Immature natural killer cell (primary cell): Measurements from ENCODE around the gene CRK. TPM values are rescaled to one million over a fixed set of nuclear protein-coding genes. Genes with fewer than 3 reads are reported as not detected.

Experiments used
- DNase-seq, 3 donors: peaks; one replicate each; pipeline ENCODE4 v3.0.0; 2022; ENCODE audit warnings: mixed read lengths in 1 of 3
- H3K27ac Mint-ChIP-seq, 6 donors: one replicate each; pipeline ENCODE4 v1.8.0; 2020; ENCODE audit warnings: mixed read lengths in 6 of 6, mild to moderate bottlenecking in 5 of 6, inconsistent platforms in 4 of 6, moderate library complexity in 3 of 6
- H3K27me3 Mint-ChIP-seq, 3 donors: one replicate each; pipeline ENCODE4 v1.8.0; 2020 to 2021; ENCODE audit warnings: low read depth in 3 of 3, mild to moderate bottlenecking in 3 of 3, mixed read lengths in 3 of 3, moderate library complexity in 3 of 3, inconsistent platforms in 1 of 3
- H3K36me3 Mint-ChIP-seq, 3 donors: one replicate each; pipeline ENCODE4 v1.8.0; 2020; ENCODE audit warnings: mixed read lengths in 3 of 3, inconsistent platforms in 2 of 3, mild to moderate bottlenecking in 2 of 3
- H3K4me1 Mint-ChIP-seq, 2 donors: one replicate each; pipeline ENCODE4 v1.8.0; 2020; ENCODE audit warnings: inconsistent platforms in 2 of 2, mild to moderate bottlenecking in 2 of 2, mixed read lengths in 2 of 2, moderate library complexity in 1 of 2
- H3K4me3 Mint-ChIP-seq, 5 donors: one replicate each; pipeline ENCODE4 v1.8.0; 2020; ENCODE audit warnings: mild to moderate bottlenecking in 5 of 5, mixed read lengths in 5 of 5, inconsistent platforms in 3 of 5, moderate library complexity in 3 of 5
- H3K9me3 Mint-ChIP-seq, 6 donors: one replicate each; pipeline ENCODE4 v1.8.0; 2020; ENCODE audit warnings: mild to moderate bottlenecking in 6 of 6, mixed read lengths in 6 of 6, inconsistent platforms in 4 of 6, moderate library complexity in 3 of 6
- polyA plus RNA-seq, 3 donors: library from polyadenylated mRNA; unstranded; fragments of 300-500 nt; fragmentation: Illumina TruSeq; gene quantifications; one replicate each; pipeline ENCODE4 v1.2.3, GENCODE V29; 2021

Gene CRK
- polyA plus RNA-seq, 3 donors from 2014 or later, result 10.9 to 20.6 (median 11.1) TPM

GRCh38 chr17:1492249-1493206, 36.5 kb upstream of the CRK start, which contains the start of gene MYO1C:
TSS of gene MYO1C (minus strand) at chr17:1492686. CDS start at chr17:1492487, 199 bp downstream.
- Mint-ChIP-seq H3K9me3 (no peaks in the 10 kb centered on the region), H3K27me3 (peaks cover 12 to 23% (median 16%) of the 10 kb centered on the region in 3 donors), H3K36me3 (peaks cover 0 to 4% (median 0%) of the 10 kb centered on the region in 3 donors), H3K27ac (peak within 1 kb of the TSS in 2 of 6 donors; percentile 28 to 37), H3K4me1 (peaks cover 12 to 20% of the 10 kb centered on the region in 2 donors), H3K4me3 (peak within 1 kb of the TSS; percentile 68 to 83 (median 77))
- no peak for DNase-seq

GRCh38 chr17:1491443-1492248, 35.6 kb upstream of the CRK start:
- no peaks in the 10 kb centered on the region for H3K9me3 Mint-ChIP-seq
- peak; percentile 45 to 50 (median 50) for DNase-seq
- no peaks in the 10 kb centered on the region for H3K36me3 Mint-ChIP-seq
- H3K27ac Mint-ChIP-seq, result peak overlapping the region in 1 of 6 donors; percentile 28
- H3K4me1 Mint-ChIP-seq, result peaks cover 19 to 25% of the 10 kb centered on the region in 2 donors
- H3K4me3 Mint-ChIP-seq, result peak overlapping the region; percentile 68 to 83 (median 77)
- peaks cover 16 to 27% (median 21%) of the 10 kb centered on the region in 3 donors for H3K27me3 Mint-ChIP-seq

GRCh38 chr17:1490643-1491442, 34.8 kb upstream of the CRK start:
- Mint-ChIP-seq H3K27me3 (peaks cover 16 to 28% (median 24%) of the 10 kb centered on the region in 3 donors), H3K9me3 (no peaks in the 10 kb centered on the region), H3K4me1 (peaks cover 20 to 27% of the 10 kb centered on the region in 2 donors), H3K36me3 (no peaks in the 10 kb centered on the region), H3K4me3 (peak overlapping the region; percentile 60 to 77 (median 71)), H3K27ac (peak overlapping the region in 1 of 6 donors; percentile 75)
- DNase-seq, result peak; percentile 35 to 42 (median 40)

GRCh38 chr17:1488826-1489270, 32.8 kb upstream of the CRK start:
- H3K4me3 Mint-ChIP-seq, result peak overlapping the region; percentile 61 to 81 (median 76)
- no peak for DNase-seq
- no peaks in the 10 kb centered on the region for H3K9me3 Mint-ChIP-seq
- peak overlapping the region in 2 of 6 donors; percentile 20 to 21 for H3K27ac Mint-ChIP-seq
- H3K27me3 Mint-ChIP-seq, result peaks cover 23 to 28% (median 25%) of the 10 kb centered on the region in 3 donors
- peaks cover 20 to 31% of the 10 kb centered on the region in 2 donors for H3K4me1 Mint-ChIP-seq
- no peaks in the 10 kb centered on the region for H3K36me3 Mint-ChIP-seq

- DNase-seq, result peak; percentile 65 to 68 (median 65)
- Mint-ChIP-seq H3K4me3 (peak overlapping the region; percentile 78 to 85 (median 83)), H3K27ac (peak overlapping the region in 1 of 6 donors; percentile 34), H3K27me3 (peaks cover 20 to 29% (median 28%) of the 10 kb centered on the region in 3 donors), H3K9me3 (no peaks in the 10 kb centered on the region), H3K36me3 (no peaks in the 10 kb centered on the region), H3K4me1 (peaks cover 15 to 29% of the 10 kb centered on the region in 2 donors)
Observed at GRCh38 chr17:1487939-1488825, 32.1 kb upstream of the CRK start.

- peaks cover 14 to 28% of the 10 kb centered on the region in 2 donors for H3K4me1 Mint-ChIP-seq
- DNase-seq, result peak; percentile 41 to 47 (median 47)
- H3K27ac Mint-ChIP-seq, result peak overlapping the region in 4 of 6 donors; percentile 53 to 69 (median 66)
- H3K9me3 Mint-ChIP-seq, result no peaks in the 10 kb centered on the region
- peak overlapping the region; percentile 81 to 86 (median 85) for H3K4me3 Mint-ChIP-seq
- peaks cover 21 to 29% (median 22%) of the 10 kb centered on the region in 3 donors for H3K27me3 Mint-ChIP-seq
- no peaks in the 10 kb centered on the region for H3K36me3 Mint-ChIP-seq
Observed at GRCh38 chr17:1486802-1487695, 31.0 kb upstream of the CRK start.

GRCh38 chr17:1485423-1486376, 29.7 kb upstream of the CRK start:
- no peak overlapping the region for H3K27ac Mint-ChIP-seq
- peaks cover 0 to 4% (median 0%) of the 10 kb centered on the region in 3 donors for H3K36me3 Mint-ChIP-seq
- H3K9me3 Mint-ChIP-seq, result no peaks in the 10 kb centered on the region
- peaks cover 18 to 29% (median 28%) of the 10 kb centered on the region in 3 donors for H3K27me3 Mint-ChIP-seq
- H3K4me3 Mint-ChIP-seq, result peak overlapping the region in 4 of 5 donors; percentile 72 to 86 (median 83)
- H3K4me1 Mint-ChIP-seq, result peaks cover 13 to 23% of the 10 kb centered on the region in 2 donors
- DNase-seq, result no peak

GRCh38 chr17:1484676-1485422, 28.8 kb upstream of the CRK start:
- Mint-ChIP-seq H3K4me3 (peak overlapping the region; percentile 70 to 78 (median 75)), H3K27ac (peak overlapping the region in 2 of 6 donors; percentile 67 to 75), H3K36me3 (peaks cover 0 to 4% (median 0%) of the 10 kb centered on the region in 3 donors), H3K9me3 (no peaks in the 10 kb centered on the region), H3K27me3 (peaks cover 18 to 23% (median 21%) of the 10 kb centered on the region in 3 donors), H3K4me1 (peaks cover 8 to 20% of the 10 kb centered on the region in 2 donors)
- no peak for DNase-seq

GRCh38 chr17:1484060-1484535, 28.1 kb upstream of the CRK start:
- DNase-seq, result no peak
- Mint-ChIP-seq H3K4me1 (peaks cover 8 to 20% of the 10 kb centered on the region in 2 donors), H3K27ac (no peak overlapping the region), H3K36me3 (peaks cover 0 to 4% (median 0%) of the 10 kb centered on the region in 3 donors), H3K4me3 (peak overlapping the region; percentile 17 to 72 (median 63)), H3K9me3 (no peaks in the 10 kb centered on the region), H3K27me3 (peaks cover 14 to 21% (median 20%) of the 10 kb centered on the region in 3 donors)

GRCh38 chr17:1482680-1483079, 26.6 kb upstream of the CRK start:
- H3K4me3 Mint-ChIP-seq, result no peak overlapping the region
- no peak overlapping the region for H3K27ac Mint-ChIP-seq
- no peaks in the 10 kb centered on the region for H3K9me3 Mint-ChIP-seq
- peaks cover 13 to 17% (median 14%) of the 10 kb centered on the region in 3 donors for H3K27me3 Mint-ChIP-seq
- peaks cover 0 to 4% (median 0%) of the 10 kb centered on the region in 3 donors for H3K36me3 Mint-ChIP-seq
- peaks cover 8 to 13% of the 10 kb centered on the region in 2 donors for H3K4me1 Mint-ChIP-seq
- DNase-seq, result no peak
